ENCODE measurements around the gene ZNF91.

ZNF91 gene

GRCh38 chr19:23314505-23315251 lies 80.6 kb downstream of the ZNF91 start:
- in situ Hi-C loops (cut with MboI; ENCODE audit: low pct_unique_long_range_greater_than_20kb, low sequenced_read_pairs, unreplicated experiment) = no loop called here
- DNase-seq (ENCODE audit: low spot score) = no peak
- no peak for TF ChIP-seq CTCF (IDR thresholded peaks at IDR 0.05; ENCODE audit: extremely low read depth, insufficient read depth, missing control alignments)

- no peak for DNase-seq (ENCODE audit: low spot score)
- in situ Hi-C loops (cut with MboI; ENCODE audit: low pct_unique_long_range_greater_than_20kb, low sequenced_read_pairs, unreplicated experiment) = no loop called here
- no peak for TF ChIP-seq CTCF (IDR thresholded peaks at IDR 0.05; ENCODE audit: extremely low read depth, insufficient read depth, missing control alignments)
Observed at GRCh38 chr19:23313196-23313595, 82.1 kb downstream of the ZNF91 start.

GRCh38 chr19:23312515-23312914 lies 82.8 kb downstream of the ZNF91 start:
- in situ Hi-C loops (cut with MboI; ENCODE audit: low pct_unique_long_range_greater_than_20kb, low sequenced_read_pairs, unreplicated experiment) = no loop called here
- no peak for DNase-seq (ENCODE audit: low spot score)
- TF ChIP-seq CTCF (IDR thresholded peaks at IDR 0.05; ENCODE audit: extremely low read depth, insufficient read depth, missing control alignments) = no peak

GRCh38 chr19:23311551-23311950 lies 83.7 kb downstream of the ZNF91 start:
- in situ Hi-C loops (cut with MboI; ENCODE audit: low pct_unique_long_range_greater_than_20kb, low sequenced_read_pairs, unreplicated experiment) = no loop called here
- no peak for DNase-seq (ENCODE audit: low spot score)
- TF ChIP-seq CTCF (IDR thresholded peaks at IDR 0.05; ENCODE audit: extremely low read depth, insufficient read depth, missing control alignments) = no peak

- in situ Hi-C loops (cut with MboI; ENCODE audit: low pct_unique_long_range_greater_than_20kb, low sequenced_read_pairs, unreplicated experiment) = no loop called here
Observed at GRCh38 chr19:23310729-23311211, 84.5 kb downstream of the ZNF91 start.

GRCh38 chr19:23309926-23310325 lies 85.3 kb downstream of the ZNF91 start:
- TF ChIP-seq CTCF (IDR thresholded peaks at IDR 0.05; ENCODE audit: extremely low read depth, insufficient read depth, missing control alignments) = no peak
- in situ Hi-C loops (cut with MboI; ENCODE audit: low pct_unique_long_range_greater_than_20kb, low sequenced_read_pairs, unreplicated experiment) = no loop called here
- no peak for DNase-seq (ENCODE audit: low spot score)

More at GRCh38 chr19:23310729-23311211, 84.5 kb downstream of the ZNF91 start:
- DNase-seq (ENCODE audit: low spot score) = no peak
- TF ChIP-seq CTCF (IDR thresholded peaks at IDR 0.05; ENCODE audit: extremely low read depth, insufficient read depth, missing control alignments) = no peak

Measured in GM13977 (cell line).